Heart left ventricle (tissue), 13 donors: ENCODE measurements around the gene PPP1R1C.

Experiments
- POLR2A ChIP-seq, 2 donors: fragments of 450-650 bp; IDR thresholded peaks; one replicate each; pipeline ENCODE4 v1.6.1; 2017; ENCODE audit warnings: antibody characterized with exemption in 2 of 2, mild to moderate bottlenecking in 2 of 2, moderate library complexity in 2 of 2
- TF ChIP-seq, protein P1 (sequence below), 12 donors: fragments of 200-600 bp; sonication (generic) in 4 of 12; IDR thresholded peaks; one replicate each; pipeline versions ENCODE4 v1.5.0 to v1.8.0; 2018 to 2022; ENCODE audit warnings: antibody characterized with exemption in 12 of 12, mild to moderate bottlenecking in 5 of 12
- donor health status: ischemic (EF 13 %, LVEDD 7.1; RV severe dilation, severe dysfunction).
- donor health status: DM: no; HTN: yes; CAD: no.
- donor health status: DM: no; HTN: no; CAD: no.
- donor health status: ischemic (EF 25% LVEDD 6.9; RV normal size, moderate dysfunction).
- donor health status: ischemic (EF 25% LVEDD 5.7; RV mildly dilated, moderate dysfunction).
- donor health status: ischemic (EF 35%, LVEDD 5.7; RV mildly dilated, moderate dysfunction).
- donor health status: nonischemic (EF 11% LVEDD 7.7; RV severe dilation, severe dysfunction).
- donor health status: DM: yes; HTN: yes; CAD: no.
- donor health status: PGD.
- donor health status: ischemic (EF 29% LVEDD 5.4; RV normal size, mild dysfunction).
- donor health status: nonischemic (EF 23%, LVEDD 6.1; RV moderate dilation, normal function).

DNA sequence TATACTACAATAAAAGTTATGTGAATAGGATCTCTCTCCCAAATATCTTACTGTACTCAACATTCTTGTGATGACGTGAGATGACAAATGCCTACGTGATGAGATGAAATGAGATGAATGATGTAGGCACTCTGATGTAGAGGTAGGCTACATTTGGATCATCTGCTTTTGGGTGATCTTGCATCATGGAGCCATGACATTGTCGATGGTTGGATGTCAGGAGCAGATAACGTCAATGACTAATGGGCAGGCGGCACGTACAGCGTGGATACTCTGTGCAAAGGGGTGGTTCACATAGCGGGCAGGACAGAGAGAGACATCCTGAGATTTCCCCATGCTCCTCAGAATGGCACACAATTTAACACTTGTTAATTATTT, 40.8 kb upstream of the PPP1R1C start:
- TF ChIP-seq, protein P1, sequence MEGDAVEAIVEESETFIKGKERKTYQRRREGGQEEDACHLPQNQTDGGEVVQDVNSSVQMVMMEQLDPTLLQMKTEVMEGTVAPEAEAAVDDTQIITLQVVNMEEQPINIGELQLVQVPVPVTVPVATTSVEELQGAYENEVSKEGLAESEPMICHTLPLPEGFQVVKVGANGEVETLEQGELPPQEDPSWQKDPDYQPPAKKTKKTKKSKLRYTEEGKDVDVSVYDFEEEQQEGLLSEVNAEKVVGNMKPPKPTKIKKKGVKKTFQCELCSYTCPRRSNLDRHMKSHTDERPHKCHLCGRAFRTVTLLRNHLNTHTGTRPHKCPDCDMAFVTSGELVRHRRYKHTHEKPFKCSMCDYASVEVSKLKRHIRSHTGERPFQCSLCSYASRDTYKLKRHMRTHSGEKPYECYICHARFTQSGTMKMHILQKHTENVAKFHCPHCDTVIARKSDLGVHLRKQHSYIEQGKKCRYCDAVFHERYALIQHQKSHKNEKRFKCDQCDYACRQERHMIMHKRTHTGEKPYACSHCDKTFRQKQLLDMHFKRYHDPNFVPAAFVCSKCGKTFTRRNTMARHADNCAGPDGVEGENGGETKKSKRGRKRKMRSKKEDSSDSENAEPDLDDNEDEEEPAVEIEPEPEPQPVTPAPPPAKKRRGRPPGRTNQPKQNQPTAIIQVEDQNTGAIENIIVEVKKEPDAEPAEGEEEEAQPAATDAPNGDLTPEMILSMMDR (IDR thresholded peaks at IDR 0.05) = no peak
- no peak for TF ChIP-seq POLR2A (IDR thresholded peaks at IDR 0.05)
